Panc1 (cell line): Measurements from ENCODE around the gene DUSP11.

Source experiments
- POLR2AphosphoS5 ChIP-seq: IDR thresholded peaks from 2 replicates; pipeline ENCODE4 v1.6.1; 2012; ENCODE audit warnings: mild to moderate bottlenecking, low read depth, low read length, moderate library complexity
- SIN3A ChIP-seq: IDR thresholded peaks from 2 replicates; pipeline ENCODE4 v1.6.1; 2012; ENCODE audit warnings: low read depth, mild to moderate bottlenecking, low read length, moderate library complexity, borderline replicate concordance; ENCODE audit not compliant: insufficient read depth
- TCF7L2 ChIP-seq: IDR thresholded peaks from 2 replicates; pipeline ENCODE4 v1.6.1; 2011; ENCODE audit warnings: mild to moderate bottlenecking, low read depth, low read length, inconsistent platforms
- TF ChIP-seq, protein P1 (sequence below): fragments of 450-650 bp; IDR thresholded peaks from 2 replicates; pipeline ENCODE4 v1.5.1; 2017; ENCODE audit warnings: mild to moderate bottlenecking

DNA sequence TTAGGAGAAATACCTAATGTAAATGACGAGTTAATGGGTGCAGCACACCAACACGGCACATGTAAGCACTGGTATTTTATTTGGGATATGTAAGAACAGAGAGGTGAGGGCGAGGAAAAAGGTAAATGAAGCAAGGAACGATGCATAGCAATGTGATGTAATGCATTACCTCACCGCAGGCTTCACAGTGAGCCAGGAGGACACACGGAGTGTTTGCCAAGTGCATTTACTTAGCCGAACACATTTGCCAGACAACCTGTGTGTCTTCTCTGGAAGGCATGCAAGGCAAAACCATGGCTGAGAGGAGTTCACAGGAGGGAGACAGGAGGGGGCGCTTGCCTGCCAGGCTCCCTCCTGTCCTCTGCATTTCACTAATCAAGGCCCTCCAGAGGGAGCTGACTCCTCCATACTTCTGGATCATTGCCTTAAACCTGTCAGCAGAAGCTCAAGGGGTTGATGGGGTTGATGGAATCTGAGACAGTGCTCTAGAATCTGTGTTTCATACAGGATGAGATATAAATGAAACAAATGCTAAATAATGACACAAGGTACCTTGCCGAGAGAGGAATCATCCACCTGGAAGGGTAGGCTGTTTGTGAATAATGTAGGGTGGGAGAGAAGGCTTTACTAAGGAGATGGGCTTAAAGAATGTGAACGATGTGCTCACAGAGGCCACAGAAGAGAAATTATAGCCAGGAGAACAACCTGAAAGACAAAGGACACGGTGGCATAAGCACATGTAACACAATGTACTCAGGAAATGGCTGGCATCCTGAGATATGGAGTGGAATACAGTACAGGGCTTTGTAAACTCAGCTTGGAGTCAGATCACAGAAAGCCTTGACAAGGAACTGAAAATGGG lies 33.7 kb downstream of the DUSP11 start:
- TF ChIP-seq, protein P1, sequence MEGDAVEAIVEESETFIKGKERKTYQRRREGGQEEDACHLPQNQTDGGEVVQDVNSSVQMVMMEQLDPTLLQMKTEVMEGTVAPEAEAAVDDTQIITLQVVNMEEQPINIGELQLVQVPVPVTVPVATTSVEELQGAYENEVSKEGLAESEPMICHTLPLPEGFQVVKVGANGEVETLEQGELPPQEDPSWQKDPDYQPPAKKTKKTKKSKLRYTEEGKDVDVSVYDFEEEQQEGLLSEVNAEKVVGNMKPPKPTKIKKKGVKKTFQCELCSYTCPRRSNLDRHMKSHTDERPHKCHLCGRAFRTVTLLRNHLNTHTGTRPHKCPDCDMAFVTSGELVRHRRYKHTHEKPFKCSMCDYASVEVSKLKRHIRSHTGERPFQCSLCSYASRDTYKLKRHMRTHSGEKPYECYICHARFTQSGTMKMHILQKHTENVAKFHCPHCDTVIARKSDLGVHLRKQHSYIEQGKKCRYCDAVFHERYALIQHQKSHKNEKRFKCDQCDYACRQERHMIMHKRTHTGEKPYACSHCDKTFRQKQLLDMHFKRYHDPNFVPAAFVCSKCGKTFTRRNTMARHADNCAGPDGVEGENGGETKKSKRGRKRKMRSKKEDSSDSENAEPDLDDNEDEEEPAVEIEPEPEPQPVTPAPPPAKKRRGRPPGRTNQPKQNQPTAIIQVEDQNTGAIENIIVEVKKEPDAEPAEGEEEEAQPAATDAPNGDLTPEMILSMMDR = no peak
- no peak for TF ChIP-seq POLR2AphosphoS5
- TF ChIP-seq TCF7L2 = no peak
- TF ChIP-seq SIN3A = no peak
